GM21360 (cell line): ENCODE results near the gene CAMKMT.

Experiments used
- ATAC-seq: cut with Tn5 transposase; IDR thresholded peaks from one replicate; pipeline ENCODE4 v1.9.1; 2021; ENCODE audit warnings: mild to moderate bottlenecking, moderate library complexity; ENCODE audit not compliant: unreplicated experiment

Gene CAMKMT

DNA sequence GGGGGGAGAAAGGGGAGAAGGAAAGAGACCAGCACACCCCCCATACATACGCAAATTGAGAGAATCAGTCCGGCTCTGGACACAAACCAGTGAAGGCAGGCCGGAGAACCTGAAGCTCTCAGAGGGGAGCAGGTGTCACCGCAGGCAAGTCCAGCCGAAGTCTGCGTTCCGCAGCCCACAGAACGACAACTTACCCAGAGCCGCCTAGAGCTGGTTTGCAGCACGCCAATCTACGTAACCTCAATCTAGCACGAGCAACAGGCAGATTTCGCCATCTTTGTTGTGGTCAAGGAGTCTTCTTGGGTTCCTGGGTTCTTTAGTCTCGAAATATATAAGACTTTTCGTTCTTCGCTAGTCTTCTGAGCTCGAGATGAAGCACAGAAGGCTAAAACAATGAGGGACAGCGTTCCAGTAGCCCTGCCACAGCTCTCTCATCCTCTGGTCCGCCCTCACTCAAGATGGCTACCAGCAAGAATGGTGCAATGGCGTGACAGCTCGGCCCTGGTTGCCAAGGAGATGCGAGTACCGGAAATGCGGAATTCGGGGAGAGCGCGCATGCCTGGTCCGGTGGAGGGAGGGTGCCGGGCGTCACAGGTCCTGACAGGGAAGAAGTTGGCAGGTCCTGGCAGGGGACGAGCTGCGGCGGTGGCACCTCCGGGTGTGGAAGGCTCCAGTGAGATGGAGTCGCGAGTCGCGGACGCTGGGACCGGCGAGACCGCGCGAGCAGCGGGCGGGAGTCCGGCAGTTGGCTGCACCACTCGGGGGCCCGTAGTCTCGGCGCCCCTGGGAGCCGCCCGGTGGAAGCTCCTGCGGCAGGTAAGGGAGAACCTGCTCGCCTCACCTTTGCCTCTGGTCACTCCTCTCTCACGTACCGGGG is at the start of gene CAMKMT, which contains the start of gene PREPL:
TSS of gene CAMKMT (plus strand) at position 618 of the 877 bp plus-strand sequence.
TSS of gene PREPL (minus strand) at position 165 of the 877 bp plus-strand sequence. CDS start 15,152 bp downstream, outside the sequence.
- peak; percentile 83 for ATAC-seq

DNA sequence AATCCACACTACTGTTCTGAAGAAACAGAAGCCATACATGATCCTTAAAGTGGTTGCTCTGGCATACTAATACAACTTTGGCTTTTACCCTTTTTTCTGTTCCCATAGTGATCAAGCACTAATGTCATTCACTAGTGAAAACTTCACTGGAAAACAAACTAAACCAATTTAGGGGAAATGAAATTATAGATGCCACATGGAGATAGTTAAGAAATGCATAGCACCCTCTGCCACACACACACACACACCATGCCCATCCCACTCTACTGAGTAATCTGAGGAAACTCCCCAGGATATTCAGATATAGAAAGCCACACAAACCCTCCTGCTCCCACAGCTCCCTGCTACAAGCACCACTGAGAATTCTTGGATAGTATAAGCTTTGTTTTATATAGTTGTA is 47.4 kb upstream of the CAMKMT start:
- no peak for ATAC-seq

DNA sequence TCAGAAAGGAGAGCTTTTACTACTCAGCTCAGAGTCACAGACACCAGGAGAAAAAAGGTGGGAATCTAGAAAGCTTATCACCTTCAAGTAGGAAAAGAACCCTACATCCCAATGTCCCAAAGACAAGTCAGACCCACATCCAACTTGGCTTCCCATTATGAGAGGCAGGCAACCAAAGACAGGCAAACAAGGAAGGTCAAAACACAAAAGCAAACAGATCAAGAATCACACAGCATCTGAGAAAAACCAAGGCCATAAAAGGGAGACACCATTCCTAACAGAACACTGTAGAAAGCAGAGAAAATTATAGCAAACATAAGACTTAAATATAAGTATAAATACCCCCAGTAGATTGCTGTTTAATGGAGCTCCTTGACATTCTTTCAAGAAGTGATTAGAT is 45.8 kb upstream of the CAMKMT start:
- no peak for ATAC-seq

GRCh38 chr2:44320832-44321231 is 40.9 kb upstream of the CAMKMT start:
- no peak for ATAC-seq

DNA sequence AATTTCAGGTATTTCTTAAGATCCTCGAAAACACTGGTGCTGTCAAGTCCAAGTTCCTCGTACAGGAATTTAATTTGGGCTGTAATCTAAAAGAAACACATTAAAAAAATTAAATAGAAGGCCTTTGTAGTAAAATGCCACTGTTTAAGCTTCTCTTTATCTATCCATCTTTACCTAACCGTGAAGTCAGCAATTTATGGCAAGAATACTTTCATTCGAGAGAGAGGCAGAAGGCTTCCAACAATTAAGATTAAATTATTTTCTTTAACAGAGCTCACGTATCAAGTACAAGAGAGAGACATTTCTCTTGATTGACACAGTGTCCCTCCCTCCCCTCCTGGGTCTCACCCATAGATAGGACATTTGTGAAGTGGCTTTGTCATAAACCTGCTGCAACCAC is 40.4 kb upstream of the CAMKMT start:
- ATAC-seq: no peak

GRCh38 chr2:44324971-44325426 is 36.7 kb upstream of the CAMKMT start:
- no peak for ATAC-seq

DNA sequence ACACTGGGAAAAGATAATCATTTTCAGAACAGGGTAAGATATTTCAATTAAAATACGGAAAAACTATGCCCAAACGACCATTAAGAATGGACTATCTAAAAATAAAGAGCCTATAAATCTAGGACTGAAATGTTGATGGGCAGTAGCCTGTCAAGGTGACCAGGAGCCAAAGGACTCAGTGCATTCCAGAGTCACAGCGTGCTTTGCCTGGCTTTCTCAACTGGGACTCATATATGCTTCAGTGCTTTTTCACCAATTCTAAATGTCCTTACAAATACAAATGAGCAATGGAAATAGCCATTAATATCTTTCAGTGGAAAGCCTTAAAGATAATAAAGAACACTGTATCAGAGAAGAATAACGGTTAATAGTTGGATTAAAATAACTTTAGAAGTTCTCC is 35.9 kb upstream of the CAMKMT start:
- ATAC-seq: no peak

DNA sequence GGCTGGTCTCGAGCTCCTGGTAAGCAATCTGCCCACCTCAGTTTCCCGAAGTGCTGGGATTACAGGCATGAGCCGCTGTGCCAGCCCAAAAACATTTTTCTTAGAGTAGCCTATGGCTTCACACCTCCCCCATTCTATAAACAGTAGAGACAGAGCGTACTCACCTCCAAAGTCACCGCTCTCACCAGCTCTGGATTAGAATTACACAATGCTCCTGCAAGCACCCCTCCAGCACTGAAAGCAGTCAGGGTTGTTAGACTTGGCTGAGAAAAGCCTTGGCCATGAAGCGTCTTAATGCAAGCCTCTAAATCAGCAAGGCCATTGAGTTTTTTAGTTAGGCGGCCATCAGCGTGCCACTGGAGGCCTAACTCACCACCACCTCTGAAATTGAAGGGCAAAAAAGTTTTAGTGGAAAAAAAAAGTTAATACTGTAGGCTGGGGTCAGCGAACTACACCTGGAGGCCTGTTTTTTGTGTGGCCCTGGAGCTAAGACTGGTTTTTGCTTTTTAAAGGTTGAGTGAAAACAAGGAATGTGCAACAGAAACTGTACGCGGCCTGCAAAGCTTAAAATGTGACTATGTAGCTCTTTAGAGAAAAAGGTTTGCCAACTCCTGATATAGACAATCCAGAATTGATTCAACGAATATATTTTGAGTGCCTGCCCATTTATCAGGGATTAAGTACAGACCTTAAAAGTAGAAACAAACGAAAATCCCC is 35.0 kb upstream of the CAMKMT start:
- no peak for ATAC-seq

- no peak for ATAC-seq
Observed at GRCh38 chr2:44328750-44329149, 33.0 kb upstream of the CAMKMT start.

DNA sequence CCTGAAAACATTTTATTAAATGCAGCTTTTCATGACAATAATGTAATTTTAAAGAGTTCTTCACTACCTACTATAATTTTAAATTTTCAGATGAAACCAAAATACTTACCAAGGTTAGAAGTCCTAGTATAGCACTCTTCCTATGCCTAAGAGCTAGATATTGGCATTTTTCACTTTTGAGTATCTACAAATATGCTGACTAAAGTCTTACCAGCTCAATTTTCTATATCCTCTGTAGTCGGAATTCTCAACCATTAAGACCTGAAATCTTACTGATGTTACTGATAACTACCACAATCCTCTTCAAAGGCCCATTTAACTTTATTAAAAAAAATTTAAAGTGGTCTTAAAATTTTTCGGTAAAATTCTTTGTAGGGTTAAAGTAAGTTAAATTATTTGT is 32.4 kb upstream of the CAMKMT start:
- no peak for ATAC-seq

GRCh38 chr2:44330801-44331200 is 30.9 kb upstream of the CAMKMT start:
- ATAC-seq: no peak

- no peak for ATAC-seq
Observed at GRCh38 chr2:44333994-44334393, 27.8 kb upstream of the CAMKMT start.

- no peak for ATAC-seq
Observed at GRCh38 chr2:44335806-44336538, 25.8 kb upstream of the CAMKMT start.

DNA sequence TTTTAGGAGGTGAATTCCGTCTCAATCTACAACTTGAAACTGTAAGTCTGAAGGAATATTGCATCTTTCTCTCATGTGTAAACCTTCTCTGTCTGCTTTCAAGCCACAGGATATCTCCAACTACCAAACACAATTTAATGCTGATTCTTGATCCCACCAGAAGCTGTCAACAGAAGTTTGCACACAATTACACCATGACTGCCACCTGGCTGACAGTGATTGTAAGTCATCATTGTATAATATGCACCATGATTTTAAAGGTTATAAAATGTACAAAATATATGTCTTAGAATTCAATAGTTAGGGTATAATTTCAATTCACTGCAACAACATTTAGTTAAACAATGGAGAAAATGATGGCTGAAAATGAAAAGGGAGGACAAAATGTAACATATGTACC is 18.9 kb upstream of the CAMKMT start:
- no peak for ATAC-seq

DNA sequence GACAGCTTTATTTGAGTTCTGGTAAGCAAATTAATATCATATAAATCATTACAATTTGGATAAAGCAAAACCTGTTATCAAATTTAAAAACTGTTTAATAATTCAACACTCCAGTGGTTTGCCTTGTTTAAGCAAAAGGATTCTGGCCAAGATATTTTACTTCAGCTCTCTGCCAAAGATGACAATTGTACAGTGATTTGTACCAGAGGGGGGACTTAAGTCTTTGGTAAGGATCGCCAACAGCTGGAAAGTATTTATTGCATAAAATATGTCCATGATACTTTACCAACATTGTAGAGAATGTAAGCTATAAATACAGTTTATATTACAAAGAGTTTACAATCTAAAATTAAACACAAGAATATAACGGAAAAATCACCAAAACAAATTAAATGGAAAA is 14.2 kb upstream of the CAMKMT start:
- no peak for ATAC-seq

DNA sequence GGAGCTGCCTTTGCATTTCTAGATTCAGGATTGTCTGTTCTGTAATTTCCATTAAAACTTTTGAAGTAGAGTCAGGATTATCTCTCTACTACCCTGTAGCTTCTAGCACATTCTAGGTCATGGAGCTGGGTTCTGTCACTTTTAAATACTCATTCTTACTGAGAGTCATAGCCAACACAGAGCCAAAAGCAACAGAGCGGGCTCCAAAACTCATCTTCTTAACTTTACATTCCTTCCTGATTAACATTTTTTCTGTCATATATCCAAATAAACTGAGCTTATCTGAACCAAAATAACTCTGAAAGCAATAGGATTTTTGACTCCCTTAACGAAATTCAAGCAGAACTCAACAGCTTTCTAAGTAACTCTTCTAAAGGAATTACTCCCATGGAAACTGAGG is 13.3 kb upstream of the CAMKMT start:
- no peak for ATAC-seq

- no peak for ATAC-seq
Observed at GRCh38 chr2:44349506-44349905, 12.2 kb upstream of the CAMKMT start.

DNA sequence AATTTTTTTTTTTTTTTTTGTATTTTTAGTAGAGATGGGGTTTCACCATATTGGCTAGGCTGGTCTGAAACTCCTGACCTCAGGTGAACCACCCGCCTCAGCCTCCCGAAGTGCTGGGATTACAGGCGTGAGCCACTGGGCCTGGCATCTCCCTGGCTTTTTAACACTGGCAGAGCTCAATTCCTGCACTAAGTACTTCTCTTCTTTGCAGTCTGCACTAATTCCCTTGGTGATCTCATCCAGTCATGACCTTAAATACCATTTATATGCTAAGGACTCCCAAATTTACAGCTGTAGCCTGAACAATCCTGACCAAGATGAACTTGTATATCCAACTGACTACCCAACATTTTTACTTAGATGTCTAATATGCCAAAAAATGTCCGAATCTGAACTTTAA is 10.7 kb upstream of the CAMKMT start:
- no peak for ATAC-seq

DNA sequence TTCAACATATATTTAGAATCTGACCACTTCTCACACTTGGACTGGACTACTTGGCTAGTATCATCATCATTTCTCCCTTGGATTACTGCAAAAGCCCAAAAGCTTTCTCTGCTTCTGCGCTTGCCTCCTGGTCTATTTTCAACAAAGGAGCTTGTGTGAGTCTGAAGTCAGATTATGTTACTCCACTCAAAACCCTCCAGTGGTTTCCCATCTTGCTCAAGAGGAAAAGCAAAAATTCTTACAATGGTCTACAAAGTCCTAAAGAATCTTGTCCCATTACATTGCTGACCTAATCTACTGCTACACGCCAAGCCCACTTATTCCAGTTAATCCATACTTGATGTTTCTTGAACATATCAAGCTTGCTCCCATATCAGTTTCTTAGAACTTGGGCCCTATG is 10.1 kb upstream of the CAMKMT start:
- ATAC-seq: no peak

- no peak for ATAC-seq
Observed at GRCh38 chr2:44352510-44352909, 9.2 kb upstream of the CAMKMT start.

- ATAC-seq: no peak
Observed at GRCh38 chr2:44354761-44355160, 7.0 kb upstream of the CAMKMT start.
